Effector memory CD4-positive, alpha-beta T cell (primary cell): ENCODE measurements around the gene MED9.
"Not testable (repeated sequence)": the region's sequence is repeated elsewhere in the genome, so short reads cannot be mapped to it uniquely, and the experiment has no call there.

Source experiments
- DNase-seq, 3 donors: peaks; one replicate each; pipeline ENCODE4 v3.0.0-alpha.2; 2020
- H3K27ac ChIP-seq: 2 replicates; pipeline ENCODE4 v1.7.0; 2013; ENCODE audit warnings: mild to moderate bottlenecking, low read length, moderate library complexity; ENCODE audit not compliant: insufficient read depth, poor library complexity, severe bottlenecking
- H3K27me3 ChIP-seq: replicated peaks from 2 replicates; pipeline ENCODE4 v1.7.0; 2013; ENCODE audit warnings: mild to moderate bottlenecking, low read length; ENCODE audit not compliant: insufficient read depth, control insufficient read depth, poor library complexity, severe bottlenecking
- H3K36me3 ChIP-seq: 2 replicates; pipeline ENCODE4 v1.7.0; 2013; ENCODE audit warnings: mild to moderate bottlenecking, low read length, moderate library complexity; ENCODE audit not compliant: control insufficient read depth, insufficient read depth
- H3K4me1 ChIP-seq: 2 replicates; pipeline ENCODE4 v1.7.0; 2013; ENCODE audit warnings: low read length, mild to moderate bottlenecking; ENCODE audit not compliant: control insufficient read depth, insufficient read depth, poor library complexity, severe bottlenecking
- H3K4me3 ChIP-seq: 2 replicates; pipeline ENCODE4 v1.7.0; 2013; ENCODE audit warnings: low read length, low read depth, mild to moderate bottlenecking; ENCODE audit not compliant: insufficient read depth, poor library complexity, severe bottlenecking
- H3K9me3 ChIP-seq: 2 replicates; pipeline ENCODE4 v1.7.0; 2013; ENCODE audit warnings: mild to moderate bottlenecking, low read length, moderate library complexity; ENCODE audit not compliant: control insufficient read depth

MED9 gene

DNA sequence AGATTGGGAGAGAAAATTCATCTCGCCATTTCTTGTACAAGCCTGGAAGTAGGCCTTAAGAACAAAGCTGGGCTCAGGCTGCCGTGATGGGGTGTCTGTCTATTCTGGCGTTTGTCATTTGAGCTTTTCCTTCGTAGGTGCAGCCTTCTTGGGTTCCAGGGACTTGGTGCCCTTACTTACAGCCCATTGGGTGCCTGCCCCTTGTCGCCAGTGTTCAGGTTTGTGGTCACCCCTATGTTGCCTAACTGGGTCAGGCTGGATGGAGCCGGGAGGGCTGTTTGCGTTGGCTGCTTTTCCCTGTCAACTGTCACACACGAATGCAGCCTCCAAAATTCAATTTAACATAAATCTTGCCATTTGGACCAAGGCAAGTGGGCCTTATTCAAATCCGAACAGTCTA lies 23.7 kb upstream of the MED9 start:
- Histone ChIP-seq H3K9me3 (no peaks in the 10 kb centered on the region), H3K4me1 (no peaks in the 10 kb centered on the region), H3K27ac (no peak overlapping the region), H3K4me3 (no peak overlapping the region), H3K36me3 (no peaks in the 10 kb centered on the region), H3K27me3 (no peaks in the 10 kb centered on the region)
- no peak for DNase-seq

DNA sequence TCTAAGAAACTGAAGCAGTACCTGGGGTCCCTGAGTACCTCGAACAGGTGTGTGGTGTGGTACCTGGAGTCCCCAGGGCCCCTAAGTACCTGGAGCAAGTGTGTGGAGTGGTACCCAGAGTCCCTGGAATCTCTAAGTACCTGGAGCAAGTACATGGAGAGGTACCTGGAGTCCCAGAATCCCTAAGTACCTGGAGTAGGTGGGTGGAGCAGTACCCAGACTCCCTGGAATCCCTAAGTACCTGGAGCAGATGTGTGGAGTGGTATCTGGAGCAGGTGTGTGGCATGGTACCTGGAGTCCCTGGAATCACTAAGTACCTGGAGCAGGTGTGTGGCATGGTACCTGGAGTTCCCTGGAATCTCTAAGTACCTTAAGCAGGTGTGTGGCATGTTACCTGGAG lies 22.5 kb upstream of the MED9 start:
- no peaks in the 10 kb centered on the region for H3K4me1 ChIP-seq
- no peak for DNase-seq
- no peaks in the 10 kb centered on the region for H3K36me3 ChIP-seq
- no peaks in the 10 kb centered on the region for H3K27me3 ChIP-seq
- H3K9me3 ChIP-seq, result no peaks in the 10 kb centered on the region
- H3K27ac ChIP-seq, result no peak overlapping the region
- H3K4me3 ChIP-seq, result no peak overlapping the region

DNA sequence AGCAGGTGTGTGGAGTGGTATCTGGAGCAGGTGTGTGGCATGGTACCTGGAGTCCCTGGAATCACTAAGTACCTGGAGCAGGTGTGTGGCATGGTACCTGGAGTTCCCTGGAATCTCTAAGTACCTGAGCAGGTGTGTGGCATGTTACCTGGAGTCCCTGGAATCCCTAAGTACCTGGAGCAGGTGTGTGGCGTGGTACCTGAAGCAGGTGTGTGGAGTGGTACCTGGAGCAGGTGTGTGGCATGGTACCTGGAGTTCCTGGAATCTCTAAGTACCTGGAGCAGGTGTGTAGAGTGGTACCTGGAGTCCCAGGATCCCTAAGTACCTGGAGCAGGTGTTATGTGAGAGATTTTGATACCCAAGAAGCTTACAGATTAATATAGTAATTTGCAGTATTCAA lies 22.1 kb upstream of the MED9 start:
- H3K4me3 ChIP-seq, H3K9me3 ChIP-seq, H3K4me1 ChIP-seq, DNase-seq, H3K36me3 ChIP-seq, H3K27me3 ChIP-seq, H3K27ac ChIP-seq: not testable (repeated sequence)

DNA sequence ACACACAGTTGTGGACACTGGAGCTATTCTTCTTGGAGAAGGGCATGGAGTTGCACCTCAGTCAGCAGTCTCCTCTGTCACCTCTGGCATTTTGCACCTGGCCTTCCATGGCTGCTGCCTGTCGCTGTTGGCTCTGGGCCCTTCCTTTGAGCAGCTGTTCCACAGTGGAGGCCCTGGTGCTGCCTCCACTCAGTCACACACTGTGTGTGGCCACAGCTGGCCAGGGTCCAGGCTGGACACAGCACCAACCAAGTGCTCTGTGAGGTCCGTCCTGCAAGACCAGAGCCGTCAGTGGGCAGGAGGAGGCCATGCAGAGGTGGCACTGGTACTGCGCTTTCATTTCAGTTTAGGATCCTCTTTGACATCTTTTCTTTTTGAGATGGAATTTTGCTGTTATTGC lies 21.6 kb upstream of the MED9 start:
- Histone ChIP-seq H3K9me3 (no peaks in the 10 kb centered on the region), H3K36me3 (no peaks in the 10 kb centered on the region), H3K27ac (no peak overlapping the region), H3K4me1 (no peaks in the 10 kb centered on the region), H3K4me3 (no peak overlapping the region), H3K27me3 (no peaks in the 10 kb centered on the region)
- no peak for DNase-seq

DNA sequence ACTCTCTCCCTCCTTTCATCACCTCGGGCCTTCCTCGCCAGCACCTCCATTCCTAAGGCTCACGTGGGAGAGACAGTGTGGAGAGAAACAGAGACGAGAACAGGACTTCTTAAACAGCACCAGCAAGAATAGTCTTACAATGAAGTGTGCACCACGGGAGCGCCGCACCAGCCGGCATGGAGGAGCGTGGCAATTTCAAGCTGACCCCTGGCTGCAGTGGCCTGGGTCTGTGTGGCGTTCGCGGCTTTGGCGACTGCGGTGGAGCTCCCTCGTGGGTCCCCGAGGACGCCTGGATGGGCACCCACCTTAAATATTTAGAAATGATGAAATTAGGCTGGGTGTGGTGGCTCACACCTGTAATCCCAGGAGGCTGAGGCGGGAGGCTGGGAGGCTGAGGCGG lies 20.5 kb upstream of the MED9 start:
- no peak for DNase-seq
- no peaks in the 10 kb centered on the region for H3K27me3 ChIP-seq
- no peak overlapping the region for H3K4me3 ChIP-seq
- no peaks in the 10 kb centered on the region for H3K9me3 ChIP-seq
- H3K36me3 ChIP-seq, result no peaks in the 10 kb centered on the region
- no peaks in the 10 kb centered on the region for H3K4me1 ChIP-seq
- H3K27ac ChIP-seq, result no peak overlapping the region

DNA sequence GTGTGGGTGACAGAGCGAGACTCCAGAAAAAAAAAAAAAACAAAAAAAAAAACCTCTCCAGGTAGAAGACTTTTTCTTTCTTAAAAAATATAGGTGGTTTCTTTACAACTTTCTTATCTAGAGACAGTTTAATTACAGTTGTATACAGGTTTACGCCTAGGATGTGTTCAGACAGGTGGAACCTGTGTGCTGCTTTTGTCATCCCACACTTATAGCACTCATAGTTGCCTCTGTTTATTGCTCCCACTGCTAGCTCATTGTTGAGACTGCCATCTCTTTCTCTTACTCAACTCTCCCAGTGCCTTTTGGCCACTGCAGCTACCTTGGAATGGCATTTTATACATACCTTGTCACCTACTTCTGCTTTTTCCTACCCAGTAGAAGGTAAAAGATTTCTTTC lies 19.1 kb upstream of the MED9 start:
- Histone ChIP-seq H3K27me3 (no peaks in the 10 kb centered on the region), H3K27ac (no peak overlapping the region), H3K4me3 (no peak overlapping the region), H3K4me1 (no peaks in the 10 kb centered on the region), H3K36me3 (no peaks in the 10 kb centered on the region), H3K9me3 (no peaks in the 10 kb centered on the region)
- DNase-seq, result no peak

DNA sequence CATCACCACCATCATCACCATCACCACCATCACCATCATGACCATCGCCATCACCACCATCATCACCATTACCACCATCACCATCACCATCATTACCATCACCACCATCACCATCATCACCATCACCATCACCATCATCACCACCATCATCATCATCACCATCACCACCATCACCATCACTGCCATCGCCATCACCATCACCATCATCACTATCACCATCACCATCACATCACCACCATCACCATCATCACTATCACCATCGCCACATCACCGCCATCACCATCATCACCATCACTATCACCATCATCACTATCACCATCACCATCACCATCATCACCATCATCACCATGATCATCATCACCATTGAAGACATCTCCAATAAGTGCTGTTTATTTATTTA lies 16.8 kb upstream of the MED9 start:
- H3K27me3 ChIP-seq, result no peaks in the 10 kb centered on the region
- H3K4me3 ChIP-seq, result no peak overlapping the region
- H3K4me1 ChIP-seq, result no peaks in the 10 kb centered on the region
- no peak for DNase-seq
- H3K36me3 ChIP-seq, result no peaks in the 10 kb centered on the region
- no peaks in the 10 kb centered on the region for H3K9me3 ChIP-seq
- H3K27ac ChIP-seq, result no peak overlapping the region

DNA sequence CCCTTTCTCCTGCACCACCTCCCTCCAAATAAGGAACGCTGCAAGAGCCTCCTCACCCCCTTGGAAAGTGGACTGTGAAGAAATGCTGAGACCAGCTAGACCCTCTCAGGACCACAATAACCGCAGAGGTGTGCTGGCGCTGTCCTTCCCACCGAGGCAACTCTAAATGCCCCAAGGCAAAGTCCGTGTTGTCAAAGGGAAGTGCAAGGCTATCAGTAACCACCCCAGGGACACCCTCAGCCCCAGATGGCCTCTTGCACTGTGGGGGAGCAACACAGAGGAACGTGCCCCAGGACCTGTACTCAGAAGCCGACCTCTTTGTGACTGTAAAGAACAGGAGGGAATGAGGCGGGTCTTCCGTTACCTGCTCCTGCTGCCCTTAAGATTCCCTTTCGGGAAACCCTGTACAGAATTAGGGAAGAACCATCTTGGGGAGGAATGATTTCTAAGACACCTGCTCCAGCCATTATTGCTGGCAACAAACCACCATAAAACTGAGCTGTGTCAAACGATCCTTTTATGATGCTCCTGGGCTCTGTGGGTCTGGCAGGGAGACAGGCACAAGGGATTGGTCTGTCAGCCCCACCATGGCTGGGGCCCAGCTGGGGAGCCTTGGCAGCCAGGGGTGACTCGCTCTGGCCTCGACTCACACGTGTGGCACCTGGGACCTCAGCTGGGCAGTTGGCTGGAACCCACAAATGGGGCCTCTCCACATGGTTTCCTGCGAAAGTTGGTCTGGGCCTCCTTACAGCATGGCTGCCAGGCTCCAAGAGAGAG lies 14.6 kb upstream of the MED9 start:
- Histone ChIP-seq H3K9me3 (no peaks in the 10 kb centered on the region), H3K27me3 (no peaks in the 10 kb centered on the region)
- DNase-seq, result no peak

DNA sequence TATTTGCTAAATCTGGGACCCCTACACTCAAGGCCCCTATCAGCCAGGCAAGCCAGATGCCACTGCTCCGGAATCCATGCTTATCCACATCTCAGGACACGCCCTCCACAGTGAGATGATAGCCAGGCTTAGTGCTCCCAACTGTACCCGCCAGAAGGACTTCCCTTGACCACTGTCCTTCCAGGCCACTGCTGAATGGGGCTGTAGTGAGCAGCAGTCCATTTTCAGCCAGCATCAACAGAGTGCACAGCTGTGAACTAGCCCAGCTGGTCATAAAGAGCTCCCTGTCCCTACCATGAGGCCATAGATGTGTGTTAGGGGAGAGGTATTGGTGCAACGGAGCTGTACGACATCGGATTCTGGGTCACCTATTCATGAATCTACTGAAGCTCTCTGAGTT lies 13.0 kb upstream of the MED9 start:
- Histone ChIP-seq H3K4me3 (no peak overlapping the region), H3K36me3 (no peaks in the 10 kb centered on the region), H3K4me1 (no peaks in the 10 kb centered on the region), H3K9me3 (no peaks in the 10 kb centered on the region), H3K27me3 (no peaks in the 10 kb centered on the region), H3K27ac (no peak overlapping the region)
- DNase-seq, result no peak

More for the DNA sequence above, 14.6 kb upstream of the MED9 start:
- Histone ChIP-seq H3K27ac (no peak overlapping the region), H3K4me1 (no peaks in the 10 kb centered on the region), H3K4me3 (no peak overlapping the region), H3K36me3 (no peaks in the 10 kb centered on the region)

DNA sequence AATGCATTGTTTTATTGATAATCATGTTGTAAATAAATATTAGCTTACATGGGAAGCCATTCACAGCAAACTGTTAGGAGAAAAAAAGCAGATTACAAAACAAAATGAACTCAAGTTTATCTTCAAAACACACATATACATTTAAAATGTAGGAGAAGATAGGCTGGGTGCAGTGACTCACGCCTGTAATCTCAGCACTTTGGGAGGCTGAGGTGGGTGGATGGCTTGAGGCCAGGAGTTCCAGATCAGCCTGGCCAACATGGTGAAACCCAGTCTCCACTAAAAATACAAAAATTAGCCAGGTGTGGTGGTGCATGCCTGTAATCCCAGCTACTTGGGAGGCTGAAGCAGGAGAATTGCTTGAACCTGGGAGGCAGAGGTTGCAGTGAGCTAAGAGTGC lies 10.9 kb upstream of the MED9 start:
- H3K9me3 ChIP-seq, DNase-seq: not testable (repeated sequence)

More for the DNA sequence above, 10.9 kb upstream of the MED9 start:
- H3K36me3 ChIP-seq, H3K27ac ChIP-seq, H3K4me1 ChIP-seq, H3K4me3 ChIP-seq, H3K27me3 ChIP-seq: not testable (repeated sequence)
